NCI-H345 treated with DMSO at 0.1 percent for 48 hours (cell line): Measurements from ENCODE around the gene PSMG4.

Source experiments
- DNase-seq: peaks from one replicate; lab custom pipeline; 2025; ENCODE audit not compliant: unreplicated experiment; lab: John Stamatoyannopoulos, UW

Gene PSMG4

DNA sequence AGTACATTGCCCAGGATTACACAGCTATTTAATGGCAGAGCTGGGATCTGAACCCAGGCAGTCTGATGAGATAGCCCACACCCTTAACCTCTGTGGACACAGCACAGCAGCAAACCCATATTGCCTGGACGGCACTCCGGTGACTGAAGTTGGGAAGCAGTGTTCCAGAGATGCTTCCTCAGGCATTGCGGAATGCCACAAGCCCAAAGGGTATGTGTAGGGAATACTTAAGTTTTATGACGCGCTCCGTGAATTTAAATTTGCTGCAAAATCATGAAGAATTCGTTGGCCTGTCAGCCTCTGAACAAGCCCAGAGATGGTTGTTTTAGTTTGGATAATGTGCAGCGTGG, 46.4 kb downstream of the PSMG4 start:
- DNase-seq: no peak

GRCh38 chr6:3305831-3306230, 47.1 kb downstream of the PSMG4 start:
- DNase-seq: no peak

DNA sequence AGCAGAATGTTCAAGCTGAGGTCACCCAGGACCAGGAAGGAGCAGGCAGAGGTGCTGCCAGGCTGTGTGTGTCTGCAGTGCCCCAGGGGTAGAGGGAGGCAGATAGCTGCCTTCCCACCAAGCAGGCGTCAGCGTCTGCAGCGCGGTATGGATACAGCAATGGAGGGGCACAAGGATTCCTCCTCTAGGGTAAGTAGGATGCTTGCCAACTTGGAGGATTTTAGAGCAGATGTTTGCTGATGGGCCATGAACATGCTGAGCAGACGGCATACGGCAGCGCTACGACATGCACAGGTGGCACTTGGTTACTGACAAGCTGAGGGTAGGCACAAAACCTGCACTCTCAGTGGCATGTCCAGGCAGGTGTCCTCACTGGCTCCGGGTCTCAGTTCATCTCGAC, 48.1 kb downstream of the PSMG4 start:
- no peak for DNase-seq

GRCh38 chr6:3307436-3307835, 48.7 kb downstream of the PSMG4 start:
- DNase-seq: no peak

- no peak for DNase-seq
Observed at GRCh38 chr6:3308106-3308505, 49.4 kb downstream of the PSMG4 start.

DNA sequence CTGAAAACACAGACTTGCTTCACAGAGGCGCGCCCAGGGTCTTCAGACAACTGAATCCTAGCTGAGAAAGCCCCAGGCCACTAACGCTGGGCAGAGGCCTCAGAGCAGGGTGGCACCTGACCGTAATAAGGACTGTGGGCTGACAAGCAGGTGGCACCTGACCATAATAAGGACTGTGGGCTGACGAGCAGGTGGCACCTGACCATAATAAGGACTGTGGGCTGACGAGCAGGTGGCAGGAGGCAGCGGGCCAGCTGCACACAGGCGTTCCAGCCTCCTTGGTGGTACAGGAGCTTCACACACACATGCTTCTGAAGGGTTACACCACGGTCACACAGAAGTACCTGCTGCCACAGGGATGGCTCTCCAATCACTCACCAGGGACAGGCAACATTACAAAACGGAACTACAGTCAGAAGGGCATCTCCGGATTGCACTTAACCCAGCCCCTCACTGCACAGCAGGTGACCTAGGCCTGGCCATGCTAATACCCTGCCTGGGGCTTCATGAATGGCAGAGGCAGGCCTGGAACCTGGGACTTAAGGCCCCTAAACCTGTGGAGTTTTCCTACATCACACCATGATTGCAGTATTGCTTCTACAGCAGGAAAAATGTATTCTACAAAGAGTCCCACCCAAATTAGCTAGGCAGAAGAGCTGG, 50.8 kb downstream of the PSMG4 start:
- DNase-seq: no peak

DNA sequence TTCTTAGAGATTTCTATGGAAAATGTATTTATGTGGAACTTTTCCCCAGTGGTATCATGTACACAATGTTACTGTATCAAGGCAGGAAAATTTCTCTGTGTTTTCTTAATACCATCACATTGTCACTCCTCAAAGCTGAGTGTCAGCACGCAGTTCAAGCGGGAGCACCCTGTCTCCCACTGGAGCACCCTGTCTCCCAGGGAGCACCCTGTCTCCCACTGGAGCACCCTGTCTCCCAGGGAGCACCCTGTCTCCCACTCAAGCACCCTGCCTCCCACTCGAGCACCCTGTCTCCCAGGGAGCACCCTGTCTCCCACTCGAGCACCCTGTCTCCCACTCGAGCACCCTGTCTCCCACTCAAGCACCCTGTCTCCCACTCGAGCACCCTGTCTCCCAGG, 51.3 kb downstream of the PSMG4 start:
- no peak for DNase-seq

- no peak for DNase-seq
Observed at GRCh38 chr6:3310703-3311102, 52.0 kb downstream of the PSMG4 start.

GRCh38 chr6:3311826-3312225, 53.1 kb downstream of the PSMG4 start:
- DNase-seq: no peak

DNA sequence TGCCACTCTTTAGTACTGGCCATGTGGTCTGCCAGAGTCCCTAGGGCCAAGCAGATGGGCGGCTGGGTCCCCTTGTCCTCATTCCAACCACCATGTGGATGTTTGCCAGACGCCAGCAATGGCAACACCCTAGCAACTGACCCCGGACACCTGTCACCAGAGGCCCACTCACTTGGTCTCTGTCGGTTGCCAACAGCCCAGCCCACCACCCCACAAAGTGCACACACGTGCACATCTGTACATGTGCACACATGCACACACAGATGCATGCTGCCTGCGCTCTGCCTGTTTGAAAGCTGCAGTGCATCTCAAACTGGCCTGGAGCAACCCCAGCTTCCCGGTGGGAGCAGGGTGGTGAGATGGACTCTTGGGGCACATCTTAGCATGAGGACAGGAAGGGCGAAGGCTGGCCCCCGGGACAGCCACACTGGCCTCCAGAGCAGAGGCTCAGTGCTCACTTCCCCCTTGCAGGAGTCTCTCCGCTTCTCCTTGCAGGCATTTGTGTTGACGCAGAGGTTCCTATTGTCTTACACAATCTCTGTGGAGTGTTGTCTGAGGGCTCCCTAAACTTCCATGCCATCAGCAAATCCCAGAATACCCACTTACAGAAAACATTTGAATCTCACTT, 54.0 kb downstream of the PSMG4 start:
- DNase-seq: no peak

- DNase-seq: no peak
Observed at GRCh38 chr6:3314176-3314575, 55.4 kb downstream of the PSMG4 start.

GRCh38 chr6:3314621-3315467, 56.1 kb downstream of the PSMG4 start:
- DNase-seq: no peak

GRCh38 chr6:3315841-3316240, 57.1 kb downstream of the PSMG4 start:
- DNase-seq: no peak

GRCh38 chr6:3316331-3316730, 57.6 kb downstream of the PSMG4 start:
- DNase-seq: no peak

GRCh38 chr6:3316818-3317217, 58.1 kb downstream of the PSMG4 start:
- DNase-seq: no peak
